ACC112 (cell line): ENCODE measurements around the gene HARBI1.
A peak's percentile ranks its signal among the peaks of the same experiment; 100 is the strongest.

Experiments
- H2AFZ ChIP-seq: fragments of 200-600 bp; sonication (generic); one replicate; pipeline ENCODE4 v1.6.0; 2017; ENCODE audit warnings: antibody characterized with exemption, low read length; ENCODE audit not compliant: unreplicated experiment
- H3K27ac ChIP-seq: fragments of 200-600 bp; sonication (generic); 2 replicates; pipeline ENCODE4 v1.5.1; 2014; ENCODE audit warnings: low read depth, mild to moderate bottlenecking, antibody characterized with exemption, low read length, moderate library complexity
- H3K27me3 ChIP-seq: fragments of 200-600 bp; sonication (generic); 2 replicates; pipeline ENCODE4 v1.6.1; 2014; ENCODE audit warnings: mild to moderate bottlenecking, antibody characterized with exemption, low read length, moderate library complexity, mixed read lengths; ENCODE audit not compliant: insufficient read depth
- H3K36me3 ChIP-seq: fragments of 200-600 bp; sonication (generic); 2 replicates; pipeline ENCODE4 v1.6.1; 2016; ENCODE audit warnings: mild to moderate bottlenecking, antibody characterized with exemption, low read length, moderate library complexity, mixed read lengths; ENCODE audit not compliant: insufficient read depth
- H3K4me1 ChIP-seq: fragments of 200-600 bp; sonication (generic); one replicate; pipeline ENCODE4 v1.6.1; 2016; ENCODE audit warnings: low read length, mixed read lengths; ENCODE audit not compliant: insufficient read depth, unreplicated experiment, control insufficient read depth
- H3K4me3 ChIP-seq: fragments of 200-600 bp; sonication (generic); 2 replicates; pipeline ENCODE4 v1.5.1; 2014; ENCODE audit warnings: mild to moderate bottlenecking, low read depth, low read length
- H3K79me2 ChIP-seq: fragments of 200-600 bp; sonication (generic); one replicate; pipeline ENCODE4 v1.6.0; 2016; ENCODE audit warnings: low read length; ENCODE audit not compliant: control insufficient read depth, unreplicated experiment, insufficient read depth

The HARBI1 gene, protein sequence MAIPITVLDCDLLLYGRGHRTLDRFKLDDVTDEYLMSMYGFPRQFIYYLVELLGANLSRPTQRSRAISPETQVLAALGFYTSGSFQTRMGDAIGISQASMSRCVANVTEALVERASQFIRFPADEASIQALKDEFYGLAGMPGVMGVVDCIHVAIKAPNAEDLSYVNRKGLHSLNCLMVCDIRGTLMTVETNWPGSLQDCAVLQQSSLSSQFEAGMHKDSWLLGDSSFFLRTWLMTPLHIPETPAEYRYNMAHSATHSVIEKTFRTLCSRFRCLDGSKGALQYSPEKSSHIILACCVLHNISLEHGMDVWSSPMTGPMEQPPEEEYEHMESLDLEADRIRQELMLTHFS

DNA sequence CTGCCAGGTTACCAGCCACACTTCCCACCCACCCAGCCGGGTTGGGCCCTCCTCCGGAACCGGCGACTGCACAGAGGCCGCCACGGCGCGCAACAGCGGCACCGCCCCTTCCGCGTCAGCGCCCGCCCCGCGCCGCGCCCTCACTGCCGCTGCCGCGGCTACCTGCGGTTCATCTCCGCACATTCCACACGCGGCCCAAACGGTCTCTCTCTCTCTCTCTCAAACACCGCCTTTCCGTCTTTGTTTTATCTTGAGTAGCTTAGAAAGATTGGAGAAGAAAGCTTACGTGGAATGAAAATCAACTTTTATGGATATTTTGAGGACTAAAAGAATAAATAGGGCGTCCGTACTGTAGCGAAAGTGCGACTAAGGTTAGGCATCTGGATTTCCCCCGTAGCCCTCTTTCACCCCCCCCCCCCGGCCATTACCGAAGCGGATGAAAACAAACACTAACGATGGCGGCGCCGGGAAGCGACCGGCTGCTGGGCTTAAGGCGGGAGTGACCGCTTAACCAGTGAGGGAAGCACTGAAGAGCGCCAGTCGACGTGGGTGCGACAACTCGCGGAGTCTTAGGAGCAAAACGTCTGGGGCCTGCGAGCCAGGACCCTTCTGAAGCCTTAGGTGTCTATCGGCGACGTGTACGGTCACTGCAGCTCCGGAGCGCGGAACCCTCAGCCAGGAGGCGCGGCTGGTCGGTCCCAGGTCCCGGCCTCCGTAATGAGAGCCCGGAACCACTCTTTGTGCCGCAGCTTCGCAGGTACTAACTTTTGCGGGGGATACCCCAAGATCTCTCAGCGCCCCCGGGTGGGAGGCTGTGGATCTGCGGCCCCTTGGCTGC lies at the start of gene HARBI1, which contains the start of gene ATG13:
HARBI1 (minus strand) TSS at position 94 of the 838 bp plus-strand sequence. CDS start 990 bp downstream, outside the sequence.
ATG13 (plus strand) TSS at position 420 of the 838 bp plus-strand sequence. CDS start 26,739 bp downstream, outside the sequence.
- H3K27me3 ChIP-seq: no peaks in the 10 kb centered on the region
- H3K4me3 ChIP-seq: peak within 1 kb of the TSS; percentile 91
- peaks cover 32% of the 10 kb centered on the region for H3K79me2 ChIP-seq
- H3K36me3 ChIP-seq: no peaks in the 10 kb centered on the region
- peak within 1 kb of the TSS; percentile 82 for H2AFZ ChIP-seq
- peak within 1 kb of the TSS; percentile 88 for H3K27ac ChIP-seq
- H3K4me1 ChIP-seq: peaks cover 17% of the 10 kb centered on the region

DNA sequence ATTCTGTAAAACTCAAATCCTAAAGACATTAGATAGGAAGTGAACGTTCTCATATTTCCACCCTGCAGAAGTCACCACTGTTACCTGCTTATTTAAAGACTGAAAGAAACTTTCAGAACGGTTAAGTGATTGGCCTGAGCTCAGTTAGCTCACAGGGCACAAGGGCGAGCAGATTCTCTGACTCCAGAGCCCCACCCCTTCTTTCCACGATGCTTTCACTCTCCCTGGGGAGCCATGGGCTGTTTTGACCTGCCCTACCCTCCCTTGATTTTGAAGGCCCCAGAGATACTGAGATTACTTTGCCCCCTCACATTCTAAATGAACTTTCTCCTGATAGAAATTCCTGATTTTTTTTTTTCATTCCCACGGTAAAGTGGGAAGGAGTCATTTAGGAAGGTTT lies 49.5 kb upstream of the HARBI1 start:
- no peaks in the 10 kb centered on the region for H3K79me2 ChIP-seq
- H3K27ac ChIP-seq: peak overlapping the region; percentile 26; the same call in 1 of the 2 replicates
- peaks cover 4% of the 10 kb centered on the region for H3K36me3 ChIP-seq
- H3K4me3 ChIP-seq: no peak overlapping the region
- H3K4me1 ChIP-seq: peaks cover 10% of the 10 kb centered on the region
- H2AFZ ChIP-seq: no peak overlapping the region
- H3K27me3 ChIP-seq: no peaks in the 10 kb centered on the region

DNA sequence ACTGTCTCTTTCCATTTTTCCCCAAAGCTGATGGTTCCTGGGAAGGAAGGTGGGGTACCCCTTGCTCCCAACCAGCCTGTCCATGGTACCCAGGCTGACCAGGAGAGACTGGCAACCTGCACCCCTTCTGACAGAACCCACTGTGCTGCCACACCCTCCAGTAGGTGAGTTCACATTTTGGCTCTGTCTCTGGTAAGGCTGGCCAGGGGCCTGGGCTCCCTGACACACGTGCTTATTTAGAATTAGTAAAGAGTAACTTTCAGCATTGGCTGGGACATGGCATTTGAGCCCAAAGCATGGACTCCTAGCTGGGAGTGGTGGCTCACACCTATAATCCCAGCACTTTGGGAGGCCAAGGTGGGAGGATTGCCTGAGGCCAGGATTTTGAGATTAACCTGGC lies 48.3 kb upstream of the HARBI1 start:
- H3K36me3 ChIP-seq: peaks cover 4% of the 10 kb centered on the region
- H3K4me1 ChIP-seq: peaks cover 10% of the 10 kb centered on the region
- no peak overlapping the region for H3K27ac ChIP-seq

DNA sequence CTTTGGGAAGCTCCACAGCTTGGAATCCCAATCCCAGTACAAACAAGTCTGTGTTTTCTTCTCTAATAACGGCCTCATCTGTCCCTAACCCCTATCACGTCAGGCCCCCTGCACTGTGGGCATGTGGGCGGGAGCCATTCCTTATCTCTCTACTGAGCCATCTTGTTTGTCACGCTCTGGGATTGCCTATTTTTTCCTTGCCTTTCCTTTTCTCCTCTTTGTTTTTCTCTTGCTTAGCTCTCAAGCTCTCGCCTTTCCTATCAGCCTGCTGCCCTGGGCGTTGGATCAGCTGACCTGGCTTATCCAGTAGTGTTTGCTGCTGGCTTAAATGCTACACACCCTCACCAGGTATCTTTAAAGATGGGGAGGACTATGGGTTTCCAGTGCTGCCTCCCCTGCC lies 47.6 kb upstream of the HARBI1 start:
- Histone ChIP-seq H2AFZ (no peak overlapping the region), H3K36me3 (peaks cover 7% of the 10 kb centered on the region), H3K27ac (no peak overlapping the region), H3K4me3 (no peak overlapping the region), H3K4me1 (peaks cover 10% of the 10 kb centered on the region), H3K79me2 (no peaks in the 10 kb centered on the region), H3K27me3 (no peaks in the 10 kb centered on the region)

More for the DNA sequence above, 48.3 kb upstream of the HARBI1 start:
- no peak overlapping the region for H2AFZ ChIP-seq
- H3K4me3 ChIP-seq: no peak overlapping the region
- H3K79me2 ChIP-seq: no peaks in the 10 kb centered on the region
- no peaks in the 10 kb centered on the region for H3K27me3 ChIP-seq

DNA sequence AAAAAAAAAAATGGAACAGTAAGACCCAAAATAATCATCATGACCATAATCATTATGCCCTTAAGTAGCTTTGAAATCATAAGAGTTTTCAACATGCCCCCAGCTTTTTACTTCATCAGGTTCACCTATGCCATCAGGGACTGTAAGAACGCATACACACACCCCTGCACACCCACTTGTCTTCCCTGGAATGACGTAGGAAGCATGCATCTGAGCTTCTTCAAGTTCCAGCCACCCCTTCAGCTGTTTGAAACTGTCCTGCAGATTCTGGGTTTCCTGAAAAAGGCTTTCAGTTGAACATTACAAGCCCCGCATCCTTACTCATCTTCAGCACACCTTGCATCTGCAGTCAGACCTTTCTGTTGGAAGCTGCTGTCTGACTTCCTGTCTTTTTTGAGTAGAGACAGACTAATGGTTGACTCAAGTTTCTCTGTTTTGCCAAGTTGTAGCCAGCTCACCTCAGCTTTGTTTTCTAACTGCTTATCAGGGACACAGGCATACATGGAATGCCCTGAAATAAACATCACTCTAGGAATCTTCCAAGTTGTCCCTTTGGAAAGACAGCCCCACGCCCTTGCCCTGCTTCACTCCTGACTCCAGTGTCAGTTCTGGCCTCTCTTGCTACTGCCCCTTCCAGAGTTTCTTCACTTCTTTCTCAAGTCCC lies 46.4 kb upstream of the HARBI1 start:
- H2AFZ ChIP-seq: no peak overlapping the region
- peaks cover 10% of the 10 kb centered on the region for H3K4me1 ChIP-seq
- no peaks in the 10 kb centered on the region for H3K79me2 ChIP-seq
- no peak overlapping the region for H3K4me3 ChIP-seq
- peaks cover 16% of the 10 kb centered on the region for H3K36me3 ChIP-seq
- no peak overlapping the region for H3K27ac ChIP-seq
- H3K27me3 ChIP-seq: no peaks in the 10 kb centered on the region

DNA sequence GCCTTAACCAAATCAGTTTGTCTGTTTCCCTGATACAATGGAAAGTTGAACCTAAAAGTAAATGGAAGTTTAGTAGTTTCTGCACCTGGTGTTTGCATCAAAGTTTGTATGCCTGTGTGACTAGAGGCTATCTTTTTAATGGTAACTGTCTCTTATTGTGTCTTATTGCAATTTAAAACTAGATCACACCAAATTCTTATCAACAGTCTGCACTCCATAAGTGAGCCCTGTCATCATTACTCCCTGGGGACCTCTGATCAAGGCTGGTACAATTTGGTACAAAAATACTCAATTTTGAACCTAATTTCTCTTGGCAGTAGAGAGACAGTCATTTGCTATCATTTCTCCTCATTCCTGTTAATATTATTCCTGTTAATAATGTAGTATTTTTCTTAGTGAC lies 45.3 kb upstream of the HARBI1 start:
- no peaks in the 10 kb centered on the region for H3K27me3 ChIP-seq
- no peak overlapping the region for H2AFZ ChIP-seq
- no peak overlapping the region for H3K27ac ChIP-seq
- H3K4me1 ChIP-seq: peaks cover 17% of the 10 kb centered on the region
- H3K36me3 ChIP-seq: peaks cover 19% of the 10 kb centered on the region
- no peak overlapping the region for H3K4me3 ChIP-seq
- H3K79me2 ChIP-seq: no peaks in the 10 kb centered on the region

DNA sequence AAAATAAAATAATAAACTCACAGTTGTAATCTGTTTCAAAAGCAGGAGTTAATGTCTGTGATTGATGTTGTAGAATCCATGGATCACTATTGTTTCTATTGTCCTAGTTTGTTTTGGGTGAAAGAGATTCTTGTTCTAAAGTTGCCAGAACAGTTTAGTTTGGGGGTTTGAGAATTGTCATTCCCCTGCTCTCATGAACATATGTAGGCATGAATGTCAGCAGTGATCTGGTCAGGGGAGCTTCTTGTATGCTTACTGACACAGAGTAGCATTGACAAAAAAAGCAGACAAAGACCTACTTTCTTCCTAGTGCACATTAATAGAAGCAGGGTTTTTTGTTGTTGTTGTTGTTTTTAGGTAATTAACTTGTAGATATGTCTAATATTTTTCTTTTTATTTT lies 44.8 kb upstream of the HARBI1 start:
- Histone ChIP-seq H3K4me3 (no peak overlapping the region), H3K4me1 (peaks cover 16% of the 10 kb centered on the region), H2AFZ (no peak overlapping the region), H3K27ac (no peak overlapping the region), H3K79me2 (no peaks in the 10 kb centered on the region), H3K27me3 (no peaks in the 10 kb centered on the region), H3K36me3 (peaks cover 24% of the 10 kb centered on the region)

DNA sequence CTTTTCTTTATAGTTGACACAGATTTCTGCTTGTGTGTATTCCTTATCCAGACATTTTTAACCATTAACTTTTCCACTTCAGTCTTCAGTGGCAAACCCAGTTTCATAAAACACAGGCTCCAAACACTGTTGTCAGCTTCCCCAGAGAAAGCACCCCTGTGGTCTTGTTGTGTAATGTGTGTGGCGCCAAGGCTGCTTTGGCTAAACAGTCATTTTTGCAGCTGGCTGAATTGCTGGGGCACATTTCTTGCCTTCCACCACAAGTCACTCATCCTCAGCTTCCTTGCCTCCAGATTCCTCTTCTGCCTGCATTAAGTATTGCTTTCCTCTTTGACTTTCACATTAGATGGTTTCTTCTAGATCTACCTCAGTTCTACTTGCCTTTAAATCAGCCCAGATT lies 42.9 kb upstream of the HARBI1 start:
- Histone ChIP-seq H3K27ac (no peak overlapping the region), H2AFZ (no peak overlapping the region), H3K36me3 (peaks cover 37% of the 10 kb centered on the region), H3K79me2 (no peaks in the 10 kb centered on the region), H3K4me3 (no peak overlapping the region), H3K4me1 (peaks cover 7% of the 10 kb centered on the region), H3K27me3 (no peaks in the 10 kb centered on the region)

DNA sequence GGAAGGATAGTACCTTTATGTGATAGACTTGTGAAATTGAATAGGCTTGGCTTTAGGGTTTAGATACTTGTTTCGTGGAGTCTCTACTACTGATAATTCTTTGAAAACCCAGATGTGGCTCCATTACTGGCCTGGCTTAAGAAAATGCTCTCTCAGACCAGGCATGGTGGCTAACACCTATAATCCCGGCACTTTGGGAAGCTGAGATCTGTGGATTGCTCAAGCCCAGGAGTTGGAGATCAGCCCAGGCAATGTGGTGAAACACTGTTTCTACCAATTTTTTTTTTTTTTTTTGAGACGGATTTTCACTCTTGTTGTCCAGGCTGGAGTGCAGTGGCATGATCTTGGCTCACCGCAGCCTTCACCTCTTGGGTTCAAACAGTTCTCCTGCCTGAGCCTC lies 41.2 kb upstream of the HARBI1 start:
- H3K4me3 ChIP-seq: no peak overlapping the region
- H3K4me1 ChIP-seq: peaks cover 7% of the 10 kb centered on the region
- no peak overlapping the region for H2AFZ ChIP-seq
- H3K79me2 ChIP-seq: no peaks in the 10 kb centered on the region
- H3K27ac ChIP-seq: peak overlapping the region; percentile 70
- H3K27me3 ChIP-seq: no peaks in the 10 kb centered on the region
- peaks cover 37% of the 10 kb centered on the region for H3K36me3 ChIP-seq

DNA sequence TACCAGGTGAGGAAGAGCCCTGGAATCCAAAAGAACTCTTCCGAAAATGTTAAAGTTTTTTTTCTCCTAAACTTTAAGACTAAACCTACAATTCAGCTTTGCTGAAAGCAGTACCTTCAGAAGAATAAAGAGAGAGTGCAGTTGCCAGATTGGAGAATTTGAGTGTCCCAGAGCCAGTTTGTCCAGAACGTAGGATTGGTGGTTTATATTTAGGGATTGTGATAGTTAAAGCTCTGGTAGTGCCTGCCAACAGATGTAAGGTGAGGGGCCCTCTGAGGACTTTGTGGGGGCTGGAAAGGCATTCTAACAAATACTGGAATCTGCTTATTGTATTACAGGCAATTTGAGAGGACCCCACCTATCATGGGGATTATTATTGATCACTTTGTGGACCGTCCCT lies 40.2 kb upstream of the HARBI1 start:
- no peaks in the 10 kb centered on the region for H3K27me3 ChIP-seq
- no peak overlapping the region for H3K4me3 ChIP-seq
- peaks cover 36% of the 10 kb centered on the region for H3K36me3 ChIP-seq
- peak overlapping the region; percentile 70; the same call in 1 of the 2 replicates for H3K27ac ChIP-seq
- H3K4me1 ChIP-seq: peaks cover 7% of the 10 kb centered on the region
- H2AFZ ChIP-seq: no peak overlapping the region
- H3K79me2 ChIP-seq: no peaks in the 10 kb centered on the region
